HepG2 (cell line): Measurements from ENCODE around the gene NUDT8.

ENCODE experiments used
- CREB3 ChIP-seq: sonication (generic); formaldehyde crosslinking; IDR thresholded peaks from 2 replicates; pipeline ENCODE4 v1.5.0; 2020; ENCODE audit warnings: missing genetic modification reagents
- CTCF ChIP-seq: sonication (generic); formaldehyde crosslinking; IDR thresholded peaks from 2 replicates; pipeline ENCODE4 v1.5.0; 2020; ENCODE audit warnings: mild to moderate bottlenecking, missing genetic modification reagents, moderate library complexity
- FOSL2 ChIP-seq: sonication (generic); formaldehyde crosslinking; IDR thresholded peaks from 2 replicates; pipeline ENCODE4 v1.4.0; 2020; ENCODE audit warnings: missing genetic modification reagents
- JUND ChIP-seq: sonication (generic); formaldehyde crosslinking; IDR thresholded peaks from 2 replicates; pipeline ENCODE4 v1.8.0; 2022; ENCODE audit warnings: mild to moderate bottlenecking, missing genetic modification reagents
- NR2F1 ChIP-seq, 2 experiments: fragments of 450-650 bp in 1 of 2; formaldehyde crosslinking in 1 of 2; IDR thresholded peaks; 2 replicates each; pipeline versions ENCODE4 v1.5.0 to v1.6.1; 2016 to 2020; ENCODE audit warnings: mild to moderate bottlenecking in 1 of 2, missing compliant biosample characterization in 1 of 2, missing genetic modification reagents in 1 of 2, moderate library complexity in 1 of 2
- PLRG1 ChIP-seq: fragments of 450-650 bp; conservative IDR thresholded peaks from 2 replicates; pipeline ENCODE4 v1.6.1; 2016
- ZBTB20 ChIP-seq: sonication (generic); formaldehyde crosslinking; IDR thresholded peaks from 2 replicates; pipeline ENCODE4 v1.8.1; 2023; ENCODE audit warnings: missing genetic modification reagents, low read depth, mild to moderate bottlenecking, borderline replicate concordance
- ZBTB40 ChIP-seq, 2 experiments: fragments of 450-650 bp in 1 of 2; sonication (generic) in 1 of 2; formaldehyde crosslinking in 1 of 2; IDR thresholded peaks; 2 replicates each; pipeline versions ENCODE4 v1.6.1 to v1.8.0; 2016 to 2022; ENCODE audit warnings: antibody characterized with exemption in 1 of 2, mild to moderate bottlenecking in 1 of 2, missing genetic modification reagents in 1 of 2
- ZBTB43 ChIP-seq: sonication (generic); formaldehyde crosslinking; conservative IDR thresholded peaks from 2 replicates; pipeline ENCODE4 v1.4.0; 2020; ENCODE audit warnings: missing genetic modification reagents
- ZKSCAN1 ChIP-seq: fragments of 150-350 bp; IDR thresholded peaks from 2 replicates; pipeline ENCODE4 v1.6.1; 2014; ENCODE audit warnings: low read length
- ZMYM2 ChIP-seq: sonication (generic); formaldehyde crosslinking; IDR thresholded peaks from 2 replicates; pipeline ENCODE4 v1.8.0; 2022; ENCODE audit warnings: mild to moderate bottlenecking, missing genetic modification reagents
- ZNF605 ChIP-seq: sonication (generic); formaldehyde crosslinking; IDR thresholded peaks from 2 replicates; pipeline ENCODE4 v1.8.0; 2022; ENCODE audit warnings: mild to moderate bottlenecking, missing genetic modification reagents

- no peak for TF ChIP-seq NR2F1 (CRISPR knock-in tag; IDR thresholded peaks at IDR 0.05)
- TF ChIP-seq ZBTB43 = no peak
- TF ChIP-seq ZMYM2 (CRISPR knock-in tag) = no peak
- TF ChIP-seq CTCF (CRISPR knock-in tag) = no peak
- no peak for TF ChIP-seq ZBTB40 (IDR thresholded peaks at IDR 0.05)
- TF ChIP-seq ZBTB40 (CRISPR knock-in tag; IDR thresholded peaks at IDR 0.05) = no peak
- TF ChIP-seq ZNF605 (CRISPR knock-in tag) = no peak
- TF ChIP-seq CREB3 (CRISPR knock-in tag) = no peak
- no peak for TF ChIP-seq ZKSCAN1
- TF ChIP-seq ZBTB20 (CRISPR knock-in tag) = no peak
- TF ChIP-seq JUND (CRISPR knock-in tag) = no peak
- TF ChIP-seq FOSL2 (CRISPR knock-in tag) = no peak
- no peak for TF ChIP-seq PLRG1
Measured at GRCh38 chr11:67601098-67601497, 28.6 kb downstream of the NUDT8 start.
